ENCODE results near the gene GGACT.

The GGACT gene

DNA sequence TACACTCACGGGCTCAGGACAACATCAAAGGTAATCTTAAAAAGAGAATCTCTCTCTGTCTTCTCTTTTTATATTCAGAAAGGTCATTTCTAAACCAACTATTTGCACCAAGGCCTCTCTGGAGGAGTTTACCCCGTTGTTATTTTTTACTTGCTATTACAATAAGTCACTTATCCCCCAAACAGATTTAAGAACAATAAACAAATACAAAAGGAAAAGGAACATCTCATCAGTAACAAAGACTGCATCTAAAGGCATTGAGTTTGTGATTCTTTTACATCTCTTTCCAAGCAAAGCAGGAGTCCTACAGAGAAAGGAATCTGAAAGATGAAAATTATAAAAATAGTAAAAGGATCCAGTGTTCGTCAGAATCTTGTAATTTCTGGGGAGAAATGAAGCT is 75.4 kb downstream of the GGACT start:
- no peak for DNase-seq (ENCODE audit: low read depth)

DNA sequence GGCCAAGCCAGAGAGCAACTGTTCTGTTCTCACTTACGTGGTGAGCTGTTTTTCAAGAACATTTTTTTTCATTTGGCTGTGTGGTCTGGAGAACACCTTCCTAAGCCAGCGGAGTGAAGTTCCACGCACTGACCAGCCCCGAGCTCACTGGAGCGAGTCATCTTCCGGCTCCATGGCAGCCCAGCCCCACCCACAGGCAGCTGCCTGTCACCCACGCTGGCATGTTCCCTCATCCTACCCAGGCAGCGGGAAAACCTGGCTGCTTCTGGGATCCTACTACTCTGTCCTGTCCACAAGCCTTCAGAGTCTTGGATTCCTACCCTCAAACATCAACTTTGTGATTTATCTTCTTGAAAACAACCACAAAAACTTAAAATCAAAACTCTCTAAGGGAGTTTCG is 76.2 kb downstream of the GGACT start:
- DNase-seq (ENCODE audit: low read depth), result no peak

DNA sequence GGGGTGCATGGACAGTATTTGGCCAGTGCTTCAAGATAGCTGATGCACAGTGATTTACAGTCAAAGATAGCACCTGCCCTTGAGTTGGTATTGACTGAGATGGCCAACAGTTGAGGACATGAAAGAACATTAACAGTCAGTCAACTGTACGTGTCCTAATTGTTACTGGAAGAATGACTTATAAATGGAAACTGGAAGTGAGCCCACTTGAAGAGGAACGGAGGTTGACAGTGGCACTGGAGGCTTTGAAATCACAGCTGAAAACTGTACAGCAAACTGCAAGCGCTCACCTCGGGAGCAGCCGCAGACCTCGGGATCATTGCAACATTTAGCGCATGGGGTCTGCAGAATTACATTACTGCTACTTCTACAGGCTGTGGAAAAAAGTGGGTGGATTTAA is 77.1 kb downstream of the GGACT start:
- no peak for DNase-seq (ENCODE audit: low read depth)

DNA sequence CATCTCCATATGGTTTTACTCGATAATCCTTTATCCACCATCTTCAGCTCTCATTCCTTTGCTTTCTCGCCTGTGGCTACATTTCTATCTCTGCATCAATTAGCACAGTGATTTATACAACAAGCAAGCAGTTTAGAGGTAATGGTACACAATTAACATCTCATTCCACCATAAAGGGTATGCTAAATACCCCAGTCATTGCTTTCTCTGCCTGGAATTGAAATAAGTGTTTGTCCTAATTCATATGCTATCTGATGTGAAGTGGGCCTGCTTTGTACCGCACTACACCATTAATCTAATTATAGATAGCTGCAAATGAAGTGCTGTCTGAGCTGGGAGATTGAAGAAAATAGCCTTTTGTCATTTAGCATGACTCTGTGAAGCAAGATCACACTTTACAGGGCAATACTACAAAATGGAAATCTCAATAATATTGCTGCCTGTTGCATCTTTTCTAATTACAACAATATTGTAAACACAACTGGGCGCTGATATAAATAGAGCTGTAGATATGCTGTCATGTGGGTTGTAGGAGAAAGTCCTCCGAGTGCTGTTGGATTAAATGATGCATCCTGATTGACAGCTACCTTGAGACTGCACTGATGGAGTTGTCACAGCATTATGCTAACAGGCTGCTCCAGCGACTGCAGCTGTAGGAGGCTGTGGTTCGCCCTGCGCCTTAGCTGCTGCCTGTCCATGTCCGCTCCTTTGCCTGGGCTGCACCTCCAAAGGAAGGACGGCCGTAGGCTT is 78.2 kb downstream of the GGACT start:
- DNase-seq (ENCODE audit: low read depth), result no peak

DNA sequence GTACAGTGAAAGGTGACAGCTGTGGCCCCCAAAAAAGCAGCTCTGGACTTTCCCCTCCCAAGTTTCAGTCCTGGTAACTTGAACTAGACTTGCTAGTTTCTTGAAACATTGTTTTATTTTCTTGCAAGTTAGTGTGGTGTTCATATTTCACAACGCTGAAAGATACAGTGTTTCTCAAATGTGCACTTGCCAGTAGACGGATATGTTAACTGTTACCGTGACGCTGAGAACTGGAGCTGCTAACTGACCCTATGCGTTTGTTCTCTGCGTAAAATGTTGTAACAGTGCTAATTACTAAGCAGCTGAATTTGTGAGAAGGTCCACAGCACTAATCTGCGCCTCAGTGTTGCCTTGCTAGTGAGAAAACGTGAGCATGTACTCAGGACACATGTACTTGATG is 79.6 kb downstream of the GGACT start:
- DNase-seq (ENCODE audit: low read depth), result no peak

DNA sequence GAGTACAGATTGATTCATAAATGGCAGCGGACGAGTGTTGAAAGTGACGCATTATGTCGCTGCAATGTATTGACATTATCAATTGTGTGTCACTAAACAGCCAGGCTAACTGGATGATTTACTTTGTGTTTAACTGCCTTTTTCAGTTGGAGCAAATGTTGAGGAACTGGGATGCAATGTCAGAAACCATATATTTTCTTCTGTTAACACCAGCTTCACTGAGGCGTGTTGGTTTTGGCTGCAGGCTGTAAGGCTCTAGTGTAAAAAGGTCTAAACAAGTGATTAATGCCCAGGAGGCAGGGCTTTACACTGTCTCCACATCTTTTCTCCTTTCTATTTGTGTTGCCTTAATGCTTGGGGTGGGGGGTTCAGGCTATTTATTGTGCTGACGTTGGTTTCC is 80.1 kb downstream of the GGACT start:
- DNase-seq (ENCODE audit: low read depth), result no peak

DNA sequence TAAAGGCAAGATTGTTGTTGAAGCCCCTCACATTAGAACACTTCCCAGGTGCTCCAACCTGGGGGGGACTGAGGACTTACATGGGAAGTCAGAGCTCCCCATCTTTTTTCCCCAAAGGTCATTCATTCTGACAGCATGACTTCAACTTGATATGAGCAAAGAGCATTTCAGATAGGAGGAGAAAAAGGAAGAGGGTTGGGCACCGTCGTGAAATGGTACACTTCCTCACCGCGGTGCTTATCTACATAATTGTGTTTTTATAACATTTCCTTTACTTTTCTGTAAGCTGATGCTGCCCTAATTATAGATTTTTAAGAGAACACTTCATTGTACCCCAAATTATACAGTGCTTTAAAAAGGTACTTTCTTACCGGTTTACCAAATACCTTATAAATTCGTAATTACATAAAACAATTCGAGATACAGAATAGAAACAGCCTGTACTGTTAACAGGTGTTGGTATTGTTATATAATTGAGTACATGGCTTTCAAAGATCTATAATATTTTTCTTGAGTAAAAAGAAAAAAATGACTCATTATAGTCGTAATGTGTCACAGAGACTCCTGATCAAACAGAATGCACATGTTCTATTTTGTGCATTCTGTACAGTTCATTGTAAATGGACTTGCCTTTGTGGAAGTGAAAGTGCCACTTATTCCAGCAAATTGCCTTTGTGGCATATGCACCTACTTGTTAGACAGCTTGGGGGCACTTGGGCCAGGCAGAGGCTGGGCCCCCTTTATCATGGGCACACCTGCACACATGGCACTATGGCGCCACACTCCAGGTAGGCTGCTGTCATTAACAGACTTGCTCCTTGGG is 81.8 kb downstream of the GGACT start:
- DNase-seq (ENCODE audit: low read depth), result no peak

DNA sequence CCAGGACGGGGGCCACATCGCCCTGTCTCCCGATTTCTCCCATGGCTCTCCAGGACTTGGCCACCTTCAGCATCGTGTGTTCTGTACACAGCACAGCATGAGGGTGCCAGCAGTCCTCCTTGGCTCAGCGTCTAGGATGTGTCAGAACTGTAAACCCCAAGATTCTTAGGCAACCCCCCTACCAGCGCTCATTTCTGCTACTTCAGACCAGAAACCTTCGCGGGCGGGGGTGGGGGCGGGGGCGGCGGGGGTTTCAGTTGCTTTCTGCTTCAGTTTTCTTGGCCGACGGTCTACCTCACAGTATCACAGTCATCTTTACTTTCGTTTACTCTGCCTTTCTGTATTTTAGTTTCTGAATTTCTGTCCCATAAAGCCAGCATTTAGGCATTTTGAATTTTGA is 82.4 kb downstream of the GGACT start:
- DNase-seq (ENCODE audit: low read depth), result no peak

DNA sequence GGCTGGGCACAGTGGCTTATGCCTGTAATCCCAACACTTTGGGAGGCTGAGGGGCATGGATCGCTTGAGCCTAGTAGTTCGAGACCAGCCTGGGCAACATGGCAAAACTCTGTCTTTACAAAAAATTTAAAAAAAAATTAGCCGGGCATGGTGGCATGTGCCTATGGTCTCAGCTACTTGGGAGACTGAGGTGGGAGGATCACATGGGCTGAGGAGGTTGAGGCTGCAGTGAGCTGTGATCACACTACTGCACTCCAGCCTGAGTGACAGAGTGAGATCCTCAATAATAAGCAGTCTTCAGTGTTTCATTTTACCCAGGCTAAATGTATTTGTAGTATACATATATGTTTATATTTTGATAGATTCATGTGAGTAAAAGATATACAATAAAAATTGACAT is 85.0 kb downstream of the GGACT start:
- DNase-seq (ENCODE audit: low read depth), result no peak

DNA sequence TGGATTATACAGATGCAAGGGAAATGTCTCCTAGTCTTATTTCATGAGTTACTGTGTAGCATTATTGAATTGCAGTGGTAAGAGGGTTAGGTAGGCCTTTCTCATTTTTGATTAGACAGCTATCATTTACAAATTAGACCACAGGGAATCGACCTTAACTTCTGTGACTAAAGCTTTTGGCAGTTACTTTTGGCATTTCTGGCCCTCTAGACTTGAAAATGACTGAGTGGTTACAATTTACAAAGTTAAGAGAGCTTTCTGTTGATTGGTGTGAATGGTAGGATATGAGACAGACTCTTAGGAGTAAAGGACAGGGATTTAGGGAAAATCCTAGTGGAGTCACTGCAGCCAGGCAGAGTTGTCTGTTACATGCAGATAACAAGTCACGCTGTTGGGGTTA is 86.1 kb downstream of the GGACT start:
- no peak for DNase-seq (ENCODE audit: low read depth)

DNA sequence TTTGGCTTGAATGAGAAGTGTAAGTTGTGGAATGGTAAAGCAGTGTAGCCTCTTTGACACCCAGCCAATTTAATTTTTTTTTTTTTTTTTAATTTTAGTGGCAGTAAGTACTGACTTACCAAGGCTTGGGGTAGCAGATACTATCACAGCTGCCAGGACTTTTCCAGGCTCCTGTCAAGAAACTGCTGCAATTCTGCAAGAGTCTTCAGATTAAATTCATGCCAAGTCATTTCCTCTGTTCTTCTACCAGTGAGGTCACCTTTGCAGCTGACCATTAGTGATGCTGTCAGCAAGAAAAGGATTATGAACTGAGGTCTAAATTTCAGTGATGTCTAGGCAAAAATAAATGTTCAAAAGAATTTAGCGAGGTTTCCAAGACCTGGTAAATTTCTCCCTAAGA is 91.2 kb downstream of the GGACT start:
- DNase-seq (ENCODE audit: low read depth), result no peak

DNA sequence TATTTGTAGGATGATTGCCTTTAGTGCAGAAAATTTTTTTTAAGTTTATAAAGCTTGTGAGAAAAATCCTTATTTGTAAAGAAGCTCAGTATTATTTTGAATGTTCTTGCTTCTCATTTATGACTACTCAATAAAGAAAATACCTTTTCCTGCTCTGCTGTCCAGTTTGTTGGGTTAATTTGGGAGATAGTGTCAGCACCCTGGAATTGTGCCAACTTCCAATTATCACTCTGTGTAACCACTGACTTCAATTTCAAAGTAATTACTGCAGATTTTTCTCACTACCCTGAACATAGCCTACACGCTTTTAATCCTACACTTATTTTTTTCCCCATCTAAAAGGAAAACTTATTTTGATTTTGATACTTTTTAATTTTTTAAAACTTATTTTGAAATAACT is 93.1 kb downstream of the GGACT start:
- no peak for DNase-seq (ENCODE audit: low read depth)

DNA sequence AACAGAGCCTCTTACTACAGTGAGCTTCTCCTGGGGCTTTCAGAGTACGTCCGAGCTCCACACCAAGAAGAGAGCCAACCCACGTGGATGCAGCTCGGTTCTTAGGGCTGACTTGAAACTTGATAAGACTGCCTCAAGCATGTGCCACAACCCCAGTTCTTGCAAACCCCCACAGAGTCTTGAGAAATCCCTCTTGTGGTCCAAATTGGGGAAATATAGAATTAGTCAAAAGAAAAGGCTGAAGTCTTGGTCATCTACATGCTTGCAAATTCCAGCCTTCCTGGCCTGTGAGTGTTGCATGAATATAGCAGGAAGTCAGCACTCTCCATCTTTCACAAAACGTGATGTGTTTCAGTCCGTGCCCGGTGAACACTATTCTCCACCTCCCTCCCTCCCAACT is 95.2 kb downstream of the GGACT start:
- DNase-seq (ENCODE audit: low read depth), result no peak

DNA sequence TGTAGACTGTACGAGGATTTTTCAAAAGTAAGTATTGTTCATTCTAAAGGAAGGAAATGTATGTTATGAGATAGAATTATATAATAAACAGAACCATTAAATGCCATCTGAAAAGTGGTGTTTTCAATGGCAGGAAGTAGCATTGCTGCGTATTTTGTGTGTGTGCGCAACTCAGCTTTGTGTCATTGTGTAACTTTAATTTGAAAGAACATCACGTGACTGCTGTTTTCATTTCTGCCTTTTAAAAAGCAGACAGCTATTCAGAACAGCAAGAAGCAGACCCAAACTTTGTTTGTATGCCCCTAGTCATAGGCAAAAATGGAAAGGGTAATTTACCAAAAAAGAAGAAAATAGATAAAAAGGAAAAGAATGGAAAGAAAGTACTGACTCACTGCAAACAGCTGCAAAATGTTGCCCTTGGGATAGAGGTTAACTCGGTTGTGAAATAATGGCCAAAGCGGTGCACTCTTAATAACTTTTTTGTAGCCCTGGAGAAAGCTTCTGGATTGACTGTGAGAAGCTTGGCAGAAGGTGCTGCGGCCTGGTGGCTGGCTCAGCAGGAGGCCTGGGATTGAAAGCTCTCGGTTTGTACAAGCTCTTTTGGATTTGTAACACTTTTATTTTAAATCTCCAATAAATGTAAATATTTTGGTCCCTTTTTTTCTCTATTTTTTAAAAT is 97.3 kb downstream of the GGACT start:
- DNase-seq (ENCODE audit: low read depth), result no peak

DNA sequence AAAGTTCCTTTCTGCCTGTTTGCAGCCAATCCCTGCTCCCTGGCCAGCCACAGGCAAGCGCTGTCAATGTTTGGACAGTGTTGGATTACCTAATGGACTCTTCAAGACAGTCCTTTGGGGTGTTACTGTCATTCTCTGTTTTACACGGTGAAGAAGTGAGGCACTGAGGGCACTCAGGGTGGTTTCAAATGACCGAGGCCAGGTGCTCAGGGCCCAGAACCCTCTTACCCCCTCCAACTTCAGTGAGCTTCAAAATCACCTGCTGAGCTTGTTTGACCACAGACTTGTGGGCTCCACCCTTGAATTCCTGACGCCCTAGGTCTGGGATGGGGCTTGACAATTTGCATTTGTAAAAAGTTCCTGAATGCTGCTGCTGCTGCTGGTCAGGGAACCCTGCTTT is 97.9 kb downstream of the GGACT start:
- DNase-seq (ENCODE audit: low read depth), result no peak

DNA sequence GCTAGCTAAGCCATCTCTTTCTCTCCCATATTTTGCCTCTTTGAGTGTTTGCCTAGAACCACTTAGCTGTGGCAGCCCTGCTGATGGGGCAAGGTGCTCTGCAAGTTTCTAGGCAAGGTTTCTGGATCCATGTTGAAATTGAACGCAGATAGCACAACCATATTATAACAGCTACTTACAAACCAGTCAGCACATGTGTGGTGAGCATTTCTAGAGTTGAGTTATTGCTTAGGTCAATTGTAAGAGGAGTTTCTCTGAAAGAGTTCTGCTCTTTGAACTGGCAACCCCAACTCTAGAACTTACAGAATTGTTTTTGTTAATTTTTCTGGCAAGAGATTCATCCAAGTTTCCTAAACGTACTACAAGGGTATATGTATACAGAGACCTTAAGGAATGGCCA is 103.3 kb downstream of the GGACT start:
- DNase-seq (ENCODE audit: low read depth), result no peak

DNA sequence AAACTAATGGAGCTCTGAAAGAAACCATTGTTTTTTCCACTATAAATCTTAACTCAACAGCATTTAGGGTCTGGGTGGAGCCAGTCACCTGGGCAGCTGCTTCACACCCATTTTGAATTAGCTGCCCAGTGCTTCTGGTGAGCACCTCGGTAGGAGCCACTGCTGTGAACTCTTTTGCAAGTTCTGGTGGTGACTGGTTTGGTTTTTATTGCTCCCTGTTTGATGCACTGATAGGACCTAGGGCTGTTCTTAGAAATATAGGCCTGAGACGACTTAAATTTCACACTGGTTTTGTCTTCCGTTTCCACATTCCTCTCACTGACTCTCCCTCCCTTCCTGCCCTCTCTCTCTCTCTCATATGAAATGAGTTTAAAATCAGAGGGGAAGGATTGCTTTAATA is 103.9 kb downstream of the GGACT start:
- DNase-seq (ENCODE audit: low read depth), result no peak

DNA sequence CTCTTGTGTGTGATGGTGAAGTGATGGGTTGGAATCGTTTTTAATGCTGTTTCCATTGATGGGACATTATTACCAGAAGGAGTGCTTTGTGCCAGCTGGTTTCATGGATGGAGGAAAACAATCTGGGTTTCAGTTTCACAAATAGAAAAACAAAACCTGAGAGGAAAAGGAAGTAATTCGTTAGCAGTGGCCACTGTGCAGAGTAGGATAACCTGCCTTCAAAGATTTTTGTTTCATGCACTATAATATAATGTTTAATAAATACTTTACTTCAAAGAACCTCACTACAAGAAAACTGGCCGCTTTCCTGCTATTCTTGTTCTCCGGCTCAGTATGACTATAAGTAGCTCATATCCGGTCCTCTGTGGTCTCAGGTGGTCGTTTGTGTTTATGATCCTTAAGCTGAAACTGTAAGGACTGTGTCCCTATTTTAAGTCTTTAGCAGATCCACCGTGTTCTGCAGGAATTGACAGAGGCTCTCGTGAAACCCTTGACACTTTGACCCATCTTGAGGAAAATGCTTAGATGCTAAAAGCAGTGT is 104.7 kb downstream of the GGACT start:
- DNase-seq (ENCODE audit: low read depth), result no peak

DNA sequence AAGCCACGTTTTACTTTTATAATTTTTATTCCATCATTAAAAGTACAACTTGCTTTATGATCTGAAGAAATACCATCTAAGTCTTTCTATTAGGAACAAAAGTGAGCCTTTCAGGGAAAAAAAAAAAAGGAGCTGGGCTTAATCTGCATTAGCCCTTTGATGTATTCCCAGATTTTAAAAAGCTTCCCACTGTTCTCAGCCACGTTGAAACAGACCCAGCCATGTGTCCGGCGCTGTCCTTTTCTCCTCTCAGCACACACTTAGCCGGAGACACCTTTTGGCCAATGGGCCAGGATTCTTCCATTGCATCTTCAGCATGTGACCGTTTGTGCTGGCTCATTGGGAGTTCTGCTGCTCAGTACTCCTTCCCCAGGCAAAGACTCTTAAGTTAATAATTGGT is 105.5 kb downstream of the GGACT start:
- no peak for DNase-seq (ENCODE audit: low read depth)

DNA sequence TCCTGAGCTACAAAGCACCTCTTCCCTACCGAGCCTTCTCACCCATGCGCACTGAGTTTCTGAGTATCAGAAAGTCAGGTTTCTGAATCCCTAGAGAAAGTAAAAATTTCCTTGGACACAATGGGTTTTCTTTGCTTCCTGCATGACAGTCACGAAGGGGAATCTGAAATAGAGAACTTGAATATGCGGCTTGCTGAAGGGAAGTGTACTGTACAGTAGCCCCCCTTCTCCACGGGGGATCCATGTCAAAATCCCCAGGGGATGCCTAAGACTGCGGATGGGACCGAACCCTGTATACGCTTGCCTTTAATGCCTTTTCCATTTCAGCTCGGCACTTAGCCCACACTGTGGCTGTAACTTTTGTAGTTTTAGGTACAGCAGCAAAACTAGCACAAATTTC is 107.9 kb downstream of the GGACT start:
- DNase-seq (ENCODE audit: low read depth), result no peak
